GM23338 (cell line): Measurements from ENCODE around the gene AQP12B. TPM values are rescaled to one million over a fixed set of nuclear protein-coding genes. Genes with fewer than 3 reads are reported as not detected.

Experiments used
- CREB1 ChIP-seq: fragments of 250-450 bp; sonication (Bioruptor Pico); IDR thresholded peaks from 2 replicates; pipeline ENCODE4 v1.5.0; 2020; ENCODE audit warnings: low read depth, mild to moderate bottlenecking, moderate library complexity
- CTCF ChIP-seq, 2 experiments: fragments of 200-600 bp in 1 of 2; sonication (generic) in 1 of 2; conservative IDR thresholded peaks; 2 replicates each; pipeline versions ENCODE4 v1.5.1 to v1.6.1; 2016 to 2017; ENCODE audit warnings: antibody characterized with exemption in 2 of 2, low read depth in 2 of 2, mild to moderate bottlenecking in 2 of 2, moderate library complexity in 1 of 2
- EZH2 ChIP-seq: fragments of 200-600 bp; sonication (generic); IDR thresholded peaks from one replicate; pipeline ENCODE4 v1.8.0; 2017; ENCODE audit warnings: antibody characterized with exemption, mild to moderate bottlenecking, low read depth; ENCODE audit not compliant: unreplicated experiment
- JUNB ChIP-seq: IDR thresholded peaks from one replicate; pipeline ENCODE4 v1.6.1; 2016; ENCODE audit warnings: antibody characterized with exemption; ENCODE audit not compliant: unreplicated experiment
- POLR2AphosphoS5 ChIP-seq: IDR thresholded peaks from 2 replicates; pipeline ENCODE4 v1.6.1; 2016; ENCODE audit warnings: antibody characterized with exemption, low read depth
- STAT1 ChIP-seq: IDR thresholded peaks from one replicate; pipeline ENCODE4 v1.6.1; 2016; ENCODE audit warnings: antibody characterized with exemption; ENCODE audit not compliant: unreplicated experiment
- ZNF331 ChIP-seq: fragments of 250-450 bp; sonication (Bioruptor Pico); IDR thresholded peaks from 2 replicates; pipeline ENCODE4 v1.5.0; 2020; ENCODE audit warnings: low read depth, mild to moderate bottlenecking, moderate library complexity
- ZNF462 ChIP-seq: fragments of 250-450 bp; sonication (Bioruptor Pico); IDR thresholded peaks from 2 replicates; pipeline ENCODE4 v1.5.0; 2020; ENCODE audit warnings: mild to moderate bottlenecking, moderate library complexity
- polyA plus RNA-seq: library from polyadenylated mRNA; unstranded; fragments of >200 nt; fragmentation: Nextera tagmentation; extraction: Ambion mirVana; gene quantifications from 2 replicates; pipeline ENCODE4 v1.2.1, GENCODE V29; 2016
- total RNA-seq: library from RNA; depleted of rRNA; stranded (reverse); fragments of >200 nt; shearing (Covaris generic); gene quantifications from 2 replicates; pipeline ENCODE4 v1.2.3, GENCODE V29; 2014
- TF ChIP-seq, protein P1 (sequence below): IDR thresholded peaks from 2 replicates; pipeline ENCODE4 v1.6.1; 2016; ENCODE audit warnings: antibody characterized with exemption

The AQP12B gene
- total and polyA plus RNA-seq, 2 experiments from 2014 or later = not detected

DNA sequence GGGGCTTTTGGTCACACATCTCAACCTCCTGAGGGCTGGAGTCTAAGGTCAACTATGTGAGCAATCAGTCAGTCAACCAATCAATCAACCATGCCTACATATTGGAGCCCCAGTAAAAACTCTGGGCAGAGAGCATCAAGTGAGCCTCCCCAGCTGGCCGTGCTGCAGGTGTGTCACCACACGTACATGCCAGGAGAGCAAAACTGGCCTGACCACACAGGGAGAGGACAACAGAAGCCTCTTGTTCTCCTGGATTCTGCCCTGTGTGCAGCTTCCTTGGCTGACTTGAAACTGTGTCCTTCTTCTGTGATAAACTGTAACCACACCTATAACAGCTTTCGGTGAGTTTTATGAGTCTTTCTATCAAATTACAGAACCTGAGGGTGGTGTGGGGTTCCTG, 31.5 kb downstream of the AQP12B start (continued):
- TF ChIP-seq ZNF462 (CRISPR knock-in tag) = no peak
- TF ChIP-seq, protein P1, sequence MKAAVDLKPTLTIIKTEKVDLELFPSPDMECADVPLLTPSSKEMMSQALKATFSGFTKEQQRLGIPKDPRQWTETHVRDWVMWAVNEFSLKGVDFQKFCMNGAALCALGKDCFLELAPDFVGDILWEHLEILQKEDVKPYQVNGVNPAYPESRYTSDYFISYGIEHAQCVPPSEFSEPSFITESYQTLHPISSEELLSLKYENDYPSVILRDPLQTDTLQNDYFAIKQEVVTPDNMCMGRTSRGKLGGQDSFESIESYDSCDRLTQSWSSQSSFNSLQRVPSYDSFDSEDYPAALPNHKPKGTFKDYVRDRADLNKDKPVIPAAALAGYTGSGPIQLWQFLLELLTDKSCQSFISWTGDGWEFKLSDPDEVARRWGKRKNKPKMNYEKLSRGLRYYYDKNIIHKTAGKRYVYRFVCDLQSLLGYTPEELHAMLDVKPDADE = no peak
- TF ChIP-seq EZH2 = no peak
- no peak for TF ChIP-seq POLR2AphosphoS5
- TF ChIP-seq STAT1 = no peak
- TF ChIP-seq CTCF (conservative IDR thresholded peaks at IDR 0.05; ENCODE audit: low read depth in 2 of 2) = no peak
- no peak for TF ChIP-seq ZNF331
- TF ChIP-seq CREB1 = no peak
- no peak for TF ChIP-seq JUNB
